GM23338 (cell line): ENCODE data around the gene SEPTIN8. TPM values are rescaled to one million over a fixed set of nuclear protein-coding genes. Genes with fewer than 3 reads are reported as not detected.

ENCODE experiments used
- ATAC-seq: fragments of 200-7000 bp; cut with Tn5 transposase; 3 replicates; pipeline ENCODE4 v1.9.1; 2020
- DNase-seq: peaks from one replicate; pipeline ENCODE4 v3.0.0-alpha.2; 2015; ENCODE audit warnings: low spot score
- H2AFZ ChIP-seq: fragments of 200-600 bp; sonication (generic); 2 replicates; pipeline ENCODE4 v1.8.0; 2016; ENCODE audit warnings: antibody characterized with exemption, mild to moderate bottlenecking, moderate library complexity
- H3F3A ChIP-seq: fragments of 200-600 bp; sonication (generic); replicated peaks from 2 replicates; pipeline ENCODE4 v1.8.0; 2017; ENCODE audit warnings: antibody characterized with exemption, mixed run types, low read depth
- H3K27ac ChIP-seq: fragments of 200-600 bp; sonication (generic); 2 replicates; pipeline ENCODE4 v1.6.1; 2016; ENCODE audit warnings: low read depth
- H3K27me3 ChIP-seq: fragments of 200-600 bp; sonication (generic); 2 replicates; pipeline ENCODE4 v1.8.0; 2016; ENCODE audit warnings: mild to moderate bottlenecking, mixed run types, moderate library complexity; ENCODE audit not compliant: insufficient read depth
- H3K36me3 ChIP-seq: fragments of 200-600 bp; sonication (generic); 2 replicates; pipeline ENCODE4 v1.8.0; 2016; ENCODE audit warnings: mild to moderate bottlenecking; ENCODE audit not compliant: insufficient read depth
- H3K4me1 ChIP-seq: fragments of 200-600 bp; sonication (generic); 2 replicates; pipeline ENCODE4 v1.8.0; 2016; ENCODE audit warnings: mild to moderate bottlenecking, moderate library complexity; ENCODE audit not compliant: insufficient read depth
- H3K4me2 ChIP-seq: fragments of 200-600 bp; sonication (generic); 2 replicates; pipeline ENCODE4 v1.7.1; 2017; ENCODE audit warnings: mixed run types
- H3K4me3 ChIP-seq: fragments of 200-600 bp; sonication (generic); 2 replicates; pipeline ENCODE4 v1.6.1; 2016; ENCODE audit warnings: mixed run types
- H3K79me2 ChIP-seq: fragments of 200-600 bp; sonication (generic); replicated peaks from 2 replicates; pipeline ENCODE4 v1.8.0; 2017; ENCODE audit warnings: mild to moderate bottlenecking; ENCODE audit not compliant: insufficient read depth
- H3K9me2 ChIP-seq: fragments of 200-600 bp; sonication (generic); 2 replicates; pipeline ENCODE4 v1.8.0; 2017; ENCODE audit not compliant: insufficient read depth
- H4K20me1 ChIP-seq: fragments of 200-600 bp; sonication (generic); replicated peaks from 2 replicates; pipeline ENCODE4 v1.8.0; 2017; ENCODE audit warnings: mild to moderate bottlenecking; ENCODE audit not compliant: insufficient read depth
- H3K27ac Mint-ChIP-seq: 2 replicates; pipeline ENCODE4 v1.8.0; 2020; ENCODE audit warnings: inconsistent platforms, mild to moderate bottlenecking, moderate library complexity, mixed read lengths
- H3K27me3 Mint-ChIP-seq: 3 replicates; pipeline ENCODE4 v1.8.0; 2022; ENCODE audit warnings: low read depth, mild to moderate bottlenecking, moderate library complexity, mixed read lengths, inconsistent platforms; ENCODE audit not compliant: insufficient read depth, poor library complexity
- H3K36me3 Mint-ChIP-seq: 3 replicates; pipeline ENCODE4 v1.8.0; 2021; ENCODE audit warnings: low read depth, mild to moderate bottlenecking, inconsistent platforms, moderate library complexity, mixed read lengths
- H3K4me1 Mint-ChIP-seq: 3 replicates; pipeline ENCODE4 v1.8.0; 2020; ENCODE audit warnings: mild to moderate bottlenecking, inconsistent platforms, mixed read lengths
- H3K4me3 Mint-ChIP-seq: 3 replicates; pipeline ENCODE4 v1.8.0; 2021; ENCODE audit warnings: moderate library complexity, mild to moderate bottlenecking, inconsistent platforms, mixed read lengths
- H3K9me3 Mint-ChIP-seq: 3 replicates; pipeline ENCODE4 v1.8.0; 2020; ENCODE audit warnings: moderate library complexity, mild to moderate bottlenecking, inconsistent platforms, mixed read lengths
- CREB1 ChIP-seq: fragments of 250-450 bp; sonication (Bioruptor Pico); IDR thresholded peaks from 2 replicates; pipeline ENCODE4 v1.5.0; 2020; ENCODE audit warnings: low read depth, mild to moderate bottlenecking, moderate library complexity
- EZH2phosphoT487 ChIP-seq: fragments of 200-600 bp; sonication (generic); IDR thresholded peaks from one replicate; pipeline ENCODE4 v1.8.1; 2018; ENCODE audit warnings: antibody characterized with exemption; ENCODE audit not compliant: unreplicated experiment
- JUNB ChIP-seq: IDR thresholded peaks from one replicate; pipeline ENCODE4 v1.6.1; 2016; ENCODE audit warnings: antibody characterized with exemption; ENCODE audit not compliant: unreplicated experiment
- NANOG ChIP-seq: IDR thresholded peaks from 2 replicates; pipeline ENCODE4 v1.6.1; 2016; ENCODE audit warnings: antibody characterized with exemption, borderline replicate concordance
- STAT1 ChIP-seq: IDR thresholded peaks from one replicate; pipeline ENCODE4 v1.6.1; 2016; ENCODE audit warnings: antibody characterized with exemption; ENCODE audit not compliant: unreplicated experiment
- ZNF114 ChIP-seq: fragments of 250-450 bp; sonication (Bioruptor Pico); IDR thresholded peaks from 2 replicates; pipeline ENCODE4 v1.5.0; 2020; ENCODE audit warnings: mild to moderate bottlenecking, moderate library complexity
- ZNF462 ChIP-seq: fragments of 250-450 bp; sonication (Bioruptor Pico); IDR thresholded peaks from 2 replicates; pipeline ENCODE4 v1.5.0; 2020; ENCODE audit warnings: mild to moderate bottlenecking, moderate library complexity
- polyA plus RNA-seq: library from polyadenylated mRNA; unstranded; fragments of >200 nt; fragmentation: Nextera tagmentation; extraction: Ambion mirVana; gene quantifications from 2 replicates; pipeline ENCODE4 v1.2.1, GENCODE V29; 2016
- total RNA-seq: library from RNA; depleted of rRNA; stranded (reverse); fragments of >200 nt; shearing (Covaris generic); gene quantifications from 2 replicates; pipeline ENCODE4 v1.2.3, GENCODE V29; 2014
- TF ChIP-seq, protein P1 (sequence below), 2 experiments: fragments of 200-600 bp in 1 of 2; sonication (generic) in 1 of 2; conservative IDR thresholded peaks; 2 replicates each; pipeline versions ENCODE4 v1.5.1 to v1.6.1; 2016 to 2017; ENCODE audit warnings: antibody characterized with exemption in 2 of 2, low read depth in 2 of 2, mild to moderate bottlenecking in 2 of 2, moderate library complexity in 1 of 2

The SEPTIN8 gene
- total and polyA plus RNA-seq, 2 experiments from 2014 or later: 8.8 to 45.0 TPM

GRCh38 chr5:132772291-132773070 lies 4.6 kb downstream of the SEPTIN8 start:
- Histone ChIP-seq H3F3A (no peaks in the 10 kb centered on the region), H3K4me3 (no peak overlapping the region), H3K4me1 (peaks cover 17% of the 10 kb centered on the region; the same call in 1 of the 2 replicates), H3K27ac (no peak overlapping the region), H3K27me3 (peaks cover 20% of the 10 kb centered on the region), H4K20me1 (0 out of 2 replicates have a peak, but pooled peaks cover 4% of the 10 kb centered on the region), H3K79me2 (peaks cover 4% of the 10 kb centered on the region; the same call in 1 of the 2 replicates), H3K9me2 (peaks cover 2% of the 10 kb centered on the region; the same call in 1 of the 2 replicates), H3K36me3 (no peaks in the 10 kb centered on the region), H3K4me2 (no peak overlapping the region), H2AFZ (no peak overlapping the region)
- Mint-ChIP-seq H3K36me3 (no peaks in the 10 kb centered on the region; the same call in 2 of the 3 replicates), H3K27me3 (peaks cover 24% of the 10 kb centered on the region), H3K27ac (no peak overlapping the region; the same call in 1 of the 2 replicates), H3K9me3 (no peaks in the 10 kb centered on the region), H3K4me1 (peaks cover 26% of the 10 kb centered on the region), H3K4me3 (no peak overlapping the region)
- DNase-seq: no peak
- no peak; the same call in 2 of the 3 replicates for ATAC-seq
- no peak for TF ChIP-seq ZNF462
- TF ChIP-seq STAT1: no peak
- no peak for TF ChIP-seq ZNF114
- TF ChIP-seq, protein P1, sequence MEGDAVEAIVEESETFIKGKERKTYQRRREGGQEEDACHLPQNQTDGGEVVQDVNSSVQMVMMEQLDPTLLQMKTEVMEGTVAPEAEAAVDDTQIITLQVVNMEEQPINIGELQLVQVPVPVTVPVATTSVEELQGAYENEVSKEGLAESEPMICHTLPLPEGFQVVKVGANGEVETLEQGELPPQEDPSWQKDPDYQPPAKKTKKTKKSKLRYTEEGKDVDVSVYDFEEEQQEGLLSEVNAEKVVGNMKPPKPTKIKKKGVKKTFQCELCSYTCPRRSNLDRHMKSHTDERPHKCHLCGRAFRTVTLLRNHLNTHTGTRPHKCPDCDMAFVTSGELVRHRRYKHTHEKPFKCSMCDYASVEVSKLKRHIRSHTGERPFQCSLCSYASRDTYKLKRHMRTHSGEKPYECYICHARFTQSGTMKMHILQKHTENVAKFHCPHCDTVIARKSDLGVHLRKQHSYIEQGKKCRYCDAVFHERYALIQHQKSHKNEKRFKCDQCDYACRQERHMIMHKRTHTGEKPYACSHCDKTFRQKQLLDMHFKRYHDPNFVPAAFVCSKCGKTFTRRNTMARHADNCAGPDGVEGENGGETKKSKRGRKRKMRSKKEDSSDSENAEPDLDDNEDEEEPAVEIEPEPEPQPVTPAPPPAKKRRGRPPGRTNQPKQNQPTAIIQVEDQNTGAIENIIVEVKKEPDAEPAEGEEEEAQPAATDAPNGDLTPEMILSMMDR (conservative IDR thresholded peaks at IDR 0.05; ENCODE audit: low read depth in 2 of 2): no peak
- TF ChIP-seq NANOG: no peak
- TF ChIP-seq EZH2phosphoT487: no peak
- TF ChIP-seq JUNB: no peak
- no peak for TF ChIP-seq CREB1
